ENCODE measurements around the gene TSSK6. TPM values are rescaled to one million over a fixed set of nuclear protein-coding genes. Genes with fewer than 3 reads are reported as not detected.
A peak's percentile ranks its signal among the peaks of the same experiment; 100 is the strongest.

TSSK6 gene
- total and polyA plus RNA-seq, 2 experiments from 2014 or later, result 0.70 to 2.3 TPM

DNA sequence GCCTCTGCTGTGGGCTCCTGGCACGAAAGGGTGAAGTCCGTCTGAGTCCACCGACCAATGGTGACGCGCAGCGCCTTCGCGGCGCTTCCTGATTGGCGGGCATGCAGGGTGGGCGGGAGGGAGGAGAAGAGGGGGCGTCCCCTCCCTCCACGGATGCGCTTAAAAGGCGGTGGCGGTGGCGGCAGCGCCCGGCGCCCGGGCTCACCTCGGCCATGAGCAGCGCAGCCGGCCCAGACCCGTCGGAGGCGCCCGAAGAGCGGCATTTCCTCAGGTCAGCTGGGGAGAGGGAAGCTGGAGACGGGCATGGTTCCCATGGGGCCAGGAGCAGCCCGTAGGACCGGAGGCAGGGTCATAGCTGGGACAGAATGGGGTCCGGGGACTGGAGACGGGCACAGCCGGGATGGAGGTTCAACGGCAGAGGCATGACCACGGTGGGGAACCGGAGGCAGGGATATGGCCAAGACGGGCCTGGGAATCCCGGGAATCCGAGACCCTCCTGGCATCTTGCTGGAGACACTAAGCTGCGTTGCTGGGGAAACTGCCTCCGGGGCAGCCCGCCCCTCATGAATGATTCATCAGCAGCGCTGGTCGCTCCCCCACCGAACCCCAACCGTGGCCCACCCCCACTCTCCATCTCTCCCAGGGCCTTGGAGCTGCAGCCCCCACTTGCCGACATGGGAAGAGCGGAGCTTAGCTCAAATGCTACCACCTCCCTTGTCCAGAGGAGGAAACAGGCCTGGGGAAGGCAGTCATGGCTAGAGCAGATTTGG lies 13.6 kb upstream of the TSSK6 start, which contains the start of gene YJEFN3:
Gene YJEFN3, plus strand, starts transcription at position 191 of the 770 bp plus-strand sequence. Its CDS starts 22 bp downstream, at position 213.
- TF ChIP-seq EZH2phosphoT487 (IDR thresholded peaks at IDR 0.05; ENCODE audit: insufficient read depth, low read depth) (no peak), EZH2 (IDR thresholded peaks at IDR 0.05; ENCODE audit: insufficient read depth, poor library complexity, severe bottlenecking) (no peak)
- Histone ChIP-seq H3K27me3 (replicated peaks; ENCODE audit: insufficient read depth) (no peaks in the 10 kb centered on the region), H3F3A (ENCODE audit: insufficient read depth) (peaks cover 12% of the 10 kb centered on the region), H3K36me3 (ENCODE audit: low read depth) (no peaks in the 10 kb centered on the region), H3K9me3 (ENCODE audit: low read depth) (no peaks in the 10 kb centered on the region), H3K9me2 (ENCODE audit: insufficient read depth) (no peaks in the 10 kb centered on the region), H3K4me1 (ENCODE audit: insufficient read depth) (peaks cover 3% of the 10 kb centered on the region; the same call in 1 of the 2 replicates), H2AFZ (no peak within 1 kb of the TSS), H3K4me2 (ENCODE audit: unreplicated experiment) (no peak within 1 kb of the TSS), H3K27ac (no peak within 1 kb of the TSS), H3K4me3 (no peak within 1 kb of the TSS), H4K20me1 (ENCODE audit: insufficient read depth) (no peaks in the 10 kb centered on the region), H3K9ac (no peak within 1 kb of the TSS), H3K79me2 (ENCODE audit: insufficient read depth) (peaks cover 11% of the 10 kb centered on the region)
- DNase-seq, result peak; percentile 30
- WGBS, 2 experiments (ENCODE audit: low coverage in 1 of 2, low lambda C conversion rate in 2 of 2, missing lambda C conversion rate in 2 of 2), result 68% methylated on average over 38 to 50 of the region's 50 CpGs
- in situ Hi-C loops (cut with MboI), result loop anchor here (25.0 kb wide), 2 partner anchors 408 to 708 kb away; no protein-coding TSS in a partner anchor

DNA sequence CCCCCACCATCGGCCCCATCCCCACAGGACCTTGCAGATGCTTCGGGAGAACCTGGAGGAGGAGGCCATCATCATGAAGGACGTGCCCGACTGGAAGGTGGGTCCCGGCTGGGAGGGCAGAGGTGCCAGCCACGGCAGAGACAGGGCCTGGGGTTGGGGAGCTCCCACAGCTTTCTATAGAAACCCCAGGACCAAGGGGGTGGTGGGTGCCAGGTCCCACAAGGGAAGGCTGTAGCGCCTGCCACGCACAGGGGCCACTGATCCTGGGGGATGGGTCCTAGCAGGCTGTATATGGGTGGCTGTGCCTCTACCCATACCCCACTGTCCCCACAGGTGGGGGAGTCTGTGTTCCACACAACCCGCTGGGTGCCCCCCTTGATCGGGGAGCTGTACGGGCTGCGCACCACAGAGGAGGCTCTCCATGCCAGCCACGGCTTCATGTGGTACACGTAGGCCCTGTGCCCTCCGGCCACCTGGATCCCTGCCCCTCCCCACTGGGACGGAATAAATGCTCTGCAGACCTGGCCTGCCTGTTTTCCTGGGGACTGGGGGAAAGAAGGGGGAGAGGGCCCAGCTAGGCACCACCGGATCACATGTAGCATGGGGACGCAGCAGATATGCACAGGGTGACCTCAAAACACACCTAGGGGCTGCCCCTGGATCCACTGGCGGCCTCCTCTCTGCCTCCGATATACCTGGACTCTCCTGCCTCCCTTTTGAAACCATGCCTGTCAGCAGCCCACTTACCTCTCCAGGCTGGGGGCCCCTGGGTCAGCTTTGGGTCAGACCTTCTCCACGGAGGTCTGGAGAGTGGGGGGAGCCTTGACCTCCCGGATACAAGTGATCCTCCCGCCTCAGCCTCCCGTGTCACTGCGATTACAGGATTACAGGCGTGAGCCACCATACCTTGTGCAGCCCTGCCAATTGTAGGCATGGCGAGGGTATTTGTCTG lies 12.6 kb upstream of the TSSK6 start:
- DNase-seq, result no peak
- Histone ChIP-seq H3K4me3 (no peak overlapping the region), H3K27ac (no peak overlapping the region), H3K9ac (no peak overlapping the region), H3F3A (ENCODE audit: insufficient read depth) (peaks cover 12% of the 10 kb centered on the region), H3K9me2 (ENCODE audit: insufficient read depth) (no peaks in the 10 kb centered on the region), H3K36me3 (ENCODE audit: low read depth) (no peaks in the 10 kb centered on the region), H3K4me2 (ENCODE audit: unreplicated experiment) (no peak overlapping the region), H4K20me1 (ENCODE audit: insufficient read depth) (no peaks in the 10 kb centered on the region), H2AFZ (no peak overlapping the region), H3K4me1 (ENCODE audit: insufficient read depth) (peaks cover 3% of the 10 kb centered on the region; the same call in 1 of the 2 replicates), H3K27me3 (replicated peaks; ENCODE audit: insufficient read depth) (no peaks in the 10 kb centered on the region), H3K79me2 (ENCODE audit: insufficient read depth) (peaks cover 20% of the 10 kb centered on the region), H3K9me3 (ENCODE audit: low read depth) (no peaks in the 10 kb centered on the region)
- in situ Hi-C loops (cut with MboI), result loop anchor here (25.0 kb wide), 2 partner anchors 409 to 709 kb away; no protein-coding TSS in a partner anchor
- 92 to 96% methylated on average over 27 of the region's 27 CpGs for WGBS, 2 experiments (ENCODE audit: low coverage in 1 of 2, low lambda C conversion rate in 2 of 2, missing lambda C conversion rate in 2 of 2)
- TF ChIP-seq EZH2 (IDR thresholded peaks at IDR 0.05; ENCODE audit: insufficient read depth, poor library complexity, severe bottlenecking) (no peak), EZH2phosphoT487 (IDR thresholded peaks at IDR 0.05; ENCODE audit: insufficient read depth, low read depth) (no peak)

GRCh38 chr19:19527371-19527656 lies 12.0 kb upstream of the TSSK6 start:
- H4K20me1 ChIP-seq (ENCODE audit: insufficient read depth), result no peaks in the 10 kb centered on the region
- WGBS, 2 experiments (ENCODE audit: low coverage in 1 of 2, low lambda C conversion rate in 2 of 2, missing lambda C conversion rate in 2 of 2), result 94 to 99% methylated on average over 7 to 9 of the region's 9 CpGs
- H3K4me3 ChIP-seq, result no peak overlapping the region
- peaks cover 3% of the 10 kb centered on the region; the same call in 1 of the 2 replicates for H3K4me1 ChIP-seq (ENCODE audit: insufficient read depth)
- no peak overlapping the region for H3K27ac ChIP-seq
- in situ Hi-C loops (cut with MboI), result loop anchor here (25.0 kb wide), 2 partner anchors 410 to 710 kb away; no protein-coding TSS in a partner anchor
- TF ChIP-seq EZH2 (IDR thresholded peaks at IDR 0.05; ENCODE audit: insufficient read depth, poor library complexity, severe bottlenecking) (no peak), EZH2phosphoT487 (IDR thresholded peaks at IDR 0.05; ENCODE audit: insufficient read depth, low read depth) (no peak)
- no peaks in the 10 kb centered on the region for H3K9me2 ChIP-seq (ENCODE audit: insufficient read depth)
- DNase-seq, result no peak
- H3K36me3 ChIP-seq (ENCODE audit: low read depth), result no peaks in the 10 kb centered on the region
- H3K79me2 ChIP-seq (ENCODE audit: insufficient read depth), result peaks cover 27% of the 10 kb centered on the region
- H3K4me2 ChIP-seq (ENCODE audit: unreplicated experiment), result no peak overlapping the region
- no peak overlapping the region for H2AFZ ChIP-seq
- H3F3A ChIP-seq (ENCODE audit: insufficient read depth), result peaks cover 12% of the 10 kb centered on the region
- no peaks in the 10 kb centered on the region for H3K9me3 ChIP-seq (ENCODE audit: low read depth)
- H3K27me3 ChIP-seq (replicated peaks; ENCODE audit: insufficient read depth), result no peaks in the 10 kb centered on the region
- no peak overlapping the region for H3K9ac ChIP-seq

All from GM23248 (cell line).